Neuronal stem cell (in vitro differentiated cells): ENCODE data around the gene SORD.
"Not testable (repeated sequence)": the region's sequence is repeated elsewhere in the genome, so short reads cannot be mapped to it uniquely, and the experiment has no call there.

ENCODE experiments used
- DNase-seq: peaks from one replicate; pipeline ENCODE4 v3.0.0-alpha.2; 2013; ENCODE audit warnings: low spot score
- H2AFZ ChIP-seq: one replicate; pipeline ENCODE4 v1.6.1; 2013; ENCODE audit warnings: mild to moderate bottlenecking, low read length, inconsistent platforms
- H2AK5ac ChIP-seq: 2 replicates; pipeline ENCODE4 v1.6.1; 2013; ENCODE audit warnings: low read depth, mild to moderate bottlenecking, inconsistent platforms, low read length, moderate library complexity, mixed read lengths
- H2BK120ac ChIP-seq: 2 replicates; pipeline ENCODE4 v1.6.1; 2013; ENCODE audit warnings: low read depth, mild to moderate bottlenecking, inconsistent platforms, low read length, moderate library complexity, mixed read lengths
- H2BK12ac ChIP-seq: one replicate; pipeline ENCODE4 v1.6.1; 2013; ENCODE audit warnings: low read length, inconsistent platforms
- H2BK15ac ChIP-seq: 2 replicates; pipeline ENCODE4 v1.6.1; 2013; ENCODE audit warnings: mild to moderate bottlenecking, low read length, inconsistent platforms, mixed read lengths
- H2BK5ac ChIP-seq: one replicate; pipeline ENCODE4 v1.6.1; 2013; ENCODE audit warnings: inconsistent platforms, mild to moderate bottlenecking, low read length, moderate library complexity
- H3K14ac ChIP-seq: one replicate; pipeline ENCODE4 v1.6.1; 2013; ENCODE audit warnings: low read length, inconsistent platforms
- H3K18ac ChIP-seq: 2 replicates; pipeline ENCODE4 v1.6.1; 2013; ENCODE audit warnings: low read length, inconsistent platforms
- H3K23ac ChIP-seq: 2 replicates; pipeline ENCODE4 v1.6.1; 2013; ENCODE audit warnings: low read depth, mild to moderate bottlenecking, mixed read lengths, low read length, inconsistent platforms; ENCODE audit not compliant: poor library complexity
- H3K27ac ChIP-seq: replicated peaks from 3 replicates; pipeline ENCODE4 v1.5.1; 2013; ENCODE audit warnings: low read length, inconsistent platforms
- H3K27me3 ChIP-seq, 3 experiments: 2 replicates each; pipeline ENCODE4 v1.6.1; 2013; ENCODE audit warnings: low read length in 3 of 3, mild to moderate bottlenecking in 2 of 3, inconsistent platforms in 1 of 3, low read depth in 1 of 3, mixed read lengths in 1 of 3, moderate library complexity in 1 of 3; ENCODE audit not compliant: control insufficient read depth in 3 of 3, insufficient read depth in 3 of 3
- H3K36me3 ChIP-seq, 2 donors: replicated peaks in 1 of 2; 2 replicates each; pipeline ENCODE4 v1.6.1; 2013; ENCODE audit warnings: low read length in 2 of 2; ENCODE audit not compliant: control insufficient read depth in 2 of 2, insufficient read depth in 2 of 2
- H3K4ac ChIP-seq: 2 replicates; pipeline ENCODE4 v1.6.1; 2013; ENCODE audit warnings: inconsistent platforms, mild to moderate bottlenecking, low read length, moderate library complexity
- H3K4me1 ChIP-seq, 2 donors: 1 replicate in 1 of 2; 2 replicates in 1 of 2; pipeline ENCODE4 v1.6.1; 2013; ENCODE audit warnings: low read length in 2 of 2, low read depth in 1 of 2; ENCODE audit not compliant: control insufficient read depth in 2 of 2, insufficient read depth in 1 of 2
- H3K4me2 ChIP-seq: one replicate; pipeline ENCODE4 v1.6.1; 2013; ENCODE audit warnings: mild to moderate bottlenecking, low read length, inconsistent platforms; ENCODE audit not compliant: insufficient read depth, poor library complexity, severe bottlenecking
- H3K4me3 ChIP-seq, 2 donors: 2 replicates each; pipeline ENCODE4 v1.5.1; 2013; ENCODE audit warnings: low read length in 2 of 2, mild to moderate bottlenecking in 2 of 2, inconsistent platforms in 1 of 2, moderate library complexity in 1 of 2
- H3K79me1 ChIP-seq: one replicate; pipeline ENCODE4 v1.6.1; 2013; ENCODE audit warnings: low read depth, mild to moderate bottlenecking, inconsistent platforms, low read length, moderate library complexity
- H3K9ac ChIP-seq: one replicate; pipeline ENCODE4 v1.6.1; 2013; ENCODE audit warnings: mild to moderate bottlenecking, low read depth, low read length, inconsistent platforms; ENCODE audit not compliant: poor library complexity
- H3K9me3 ChIP-seq, 2 donors: replicated peaks in 1 of 2; 2 replicates each; pipeline versions ENCODE3 to v1.6.1; 2013; ENCODE audit warnings: low read length in 2 of 2, mild to moderate bottlenecking in 2 of 2, inconsistent platforms in 1 of 2, low read depth in 1 of 2, mixed read lengths in 1 of 2, moderate library complexity in 1 of 2; ENCODE audit not compliant: control insufficient read depth in 2 of 2, insufficient read depth in 1 of 2
- H4K8ac ChIP-seq: one replicate; pipeline ENCODE4 v1.6.1; 2013; ENCODE audit warnings: low read depth, mild to moderate bottlenecking, inconsistent platforms, low read length, moderate library complexity
- H4K91ac ChIP-seq: one replicate; pipeline ENCODE4 v1.6.1; 2013; ENCODE audit warnings: low read length, low read depth, mild to moderate bottlenecking, inconsistent platforms; ENCODE audit not compliant: poor library complexity
- WGBS, 2 donors: extraction: QIAGEN DNeasy Blood & Tissue Kit; methylation state at CpG; one replicate each; pipeline ENCODE4 v1.1.7; 2013; ENCODE audit warnings: missing lambda C conversion rate in 2 of 2, mixed read lengths in 1 of 2; ENCODE audit not compliant: insufficient read length in 2 of 2, insufficient replicate concordance in 1 of 2; ENCODE audit errors: extremely low coverage in 2 of 2; 5-methylcytosine and 5-hydroxymethylcytosine counted together

Gene SORD

GRCh38 chr15:45062301-45062700 lies 39.3 kb downstream of the SORD start:
- H3K9ac ChIP-seq, H4K8ac ChIP-seq, DNase-seq, H2AK5ac ChIP-seq, H3K14ac ChIP-seq, H3K4me1 ChIP-seq, H2BK120ac ChIP-seq, H4K91ac ChIP-seq, H2BK5ac ChIP-seq, H2AFZ ChIP-seq, H3K4me3 ChIP-seq, H3K4ac ChIP-seq, H3K27me3 ChIP-seq, H2BK12ac ChIP-seq, H3K18ac ChIP-seq, H3K79me1 ChIP-seq, H3K9me3 ChIP-seq, H3K27ac ChIP-seq, H3K4me2 ChIP-seq, H3K23ac ChIP-seq, H2BK15ac ChIP-seq: not testable (repeated sequence)
- peaks cover 0 to 14% of the 10 kb centered on the region in 2 donors for H3K36me3 ChIP-seq
- no CpG with 5 or more reads among the region's 7 CpGs for WGBS, 2 donors

GRCh38 chr15:45064386-45064785 lies 41.4 kb downstream of the SORD start:
- Histone ChIP-seq H3K14ac (no peak overlapping the region), H3K18ac (no peak overlapping the region), H3K4me2 (no peak overlapping the region), H3K4me1 (no peaks in the 10 kb centered on the region), H2BK15ac (no peak overlapping the region), H3K23ac (no peak overlapping the region), H3K27me3 (no peaks in the 10 kb centered on the region), H2AK5ac (no peak overlapping the region), H3K4me3 (no peak overlapping the region), H3K27ac (no peak overlapping the region), H2AFZ (no peak overlapping the region), H2BK120ac (no peak overlapping the region), H3K9ac (no peak overlapping the region), H3K36me3 (peaks cover 0 to 21% of the 10 kb centered on the region in 2 donors), H2BK5ac (no peak overlapping the region), H4K91ac (no peak overlapping the region), H4K8ac (no peak overlapping the region), H3K79me1 (no peaks in the 10 kb centered on the region), H2BK12ac (no peak overlapping the region), H3K4ac (no peak overlapping the region), H3K9me3 (no peaks in the 10 kb centered on the region)
- no peak for DNase-seq
- no CpG with 5 or more reads among the region's 4 CpGs for WGBS, 2 donors

GRCh38 chr15:45069942-45070360 lies 47.0 kb downstream of the SORD start:
- H4K91ac ChIP-seq, H4K8ac ChIP-seq, H2BK12ac ChIP-seq, H2BK120ac ChIP-seq, DNase-seq, H3K9me3 ChIP-seq, H3K14ac ChIP-seq, H2AK5ac ChIP-seq, H2AFZ ChIP-seq, H3K4ac ChIP-seq, H2BK15ac ChIP-seq, H3K27me3 ChIP-seq, H3K4me1 ChIP-seq, H3K23ac ChIP-seq, H3K4me3 ChIP-seq, H3K18ac ChIP-seq, H3K9ac ChIP-seq, H3K27ac ChIP-seq, H2BK5ac ChIP-seq, H3K4me2 ChIP-seq, H3K79me1 ChIP-seq: not testable (repeated sequence)
- no CpG with 5 or more reads among the region's 6 CpGs for WGBS, 2 donors
- peaks cover 1 to 29% of the 10 kb centered on the region in 2 donors for H3K36me3 ChIP-seq

- not testable (repeated sequence) for H2BK120ac ChIP-seq, H3K4ac ChIP-seq, H3K23ac ChIP-seq, H3K4me1 ChIP-seq, H2AFZ ChIP-seq, H4K91ac ChIP-seq, H2AK5ac ChIP-seq, DNase-seq, H4K8ac ChIP-seq, H3K27ac ChIP-seq, H2BK15ac ChIP-seq, H3K4me3 ChIP-seq, H3K79me1 ChIP-seq, H2BK5ac ChIP-seq, H3K27me3 ChIP-seq, H3K4me2 ChIP-seq, H2BK12ac ChIP-seq, H3K14ac ChIP-seq, H3K18ac ChIP-seq, H3K9ac ChIP-seq, H3K9me3 ChIP-seq
- H3K36me3 ChIP-seq: peaks cover 1 to 19% of the 10 kb centered on the region in 2 donors
These were observed 50.6 kb downstream of the SORD start for GRCh38 chr15:45073602-45074001.
